GM12892 (cell line): ENCODE data around the gene CHGA.

Experiments
- DNase-seq: peaks from one replicate; pipeline ENCODE4 v3.0.0; 2011; ENCODE audit not compliant: insufficient read length
- FAIRE-seq: peaks from 2 replicates; lab custom pipeline; 2011; peaks lifted over from hg19 to GRCh38; lab: Jason Lieb, UNC
- POLR2A ChIP-seq: IDR thresholded peaks from 2 replicates; pipeline ENCODE4 v1.6.1; 2011; ENCODE audit warnings: low read depth, low read length, control low read depth
- POLR2AphosphoS5 ChIP-seq: IDR thresholded peaks from 2 replicates; pipeline ENCODE4 v1.6.1; 2011; ENCODE audit warnings: low read depth, low read length, control low read depth
- TAF1 ChIP-seq: IDR thresholded peaks from 2 replicates; pipeline ENCODE4 v1.6.1; 2011; ENCODE audit warnings: low read depth, mild to moderate bottlenecking, control low read depth, low read length, borderline replicate concordance

CHGA gene

GRCh38 chr14:92926931-92927330, 4.0 kb downstream of the CHGA start:
- no peak for TF ChIP-seq TAF1
- no peak for TF ChIP-seq POLR2A
- TF ChIP-seq POLR2AphosphoS5, result no peak
- DNase-seq (no peak), FAIRE-seq (no peak)

GRCh38 chr14:92927349-92928257, 4.7 kb downstream of the CHGA start:
- no peak for TF ChIP-seq POLR2AphosphoS5
- DNase-seq (no peak), FAIRE-seq (no peak)

GRCh38 chr14:92928258-92928629, 5.3 kb downstream of the CHGA start:
- no peak for DNase-seq
- no peak for TF ChIP-seq POLR2A
- no peak for TF ChIP-seq POLR2AphosphoS5
- no peak for TF ChIP-seq TAF1
- no peak for FAIRE-seq

DNA sequence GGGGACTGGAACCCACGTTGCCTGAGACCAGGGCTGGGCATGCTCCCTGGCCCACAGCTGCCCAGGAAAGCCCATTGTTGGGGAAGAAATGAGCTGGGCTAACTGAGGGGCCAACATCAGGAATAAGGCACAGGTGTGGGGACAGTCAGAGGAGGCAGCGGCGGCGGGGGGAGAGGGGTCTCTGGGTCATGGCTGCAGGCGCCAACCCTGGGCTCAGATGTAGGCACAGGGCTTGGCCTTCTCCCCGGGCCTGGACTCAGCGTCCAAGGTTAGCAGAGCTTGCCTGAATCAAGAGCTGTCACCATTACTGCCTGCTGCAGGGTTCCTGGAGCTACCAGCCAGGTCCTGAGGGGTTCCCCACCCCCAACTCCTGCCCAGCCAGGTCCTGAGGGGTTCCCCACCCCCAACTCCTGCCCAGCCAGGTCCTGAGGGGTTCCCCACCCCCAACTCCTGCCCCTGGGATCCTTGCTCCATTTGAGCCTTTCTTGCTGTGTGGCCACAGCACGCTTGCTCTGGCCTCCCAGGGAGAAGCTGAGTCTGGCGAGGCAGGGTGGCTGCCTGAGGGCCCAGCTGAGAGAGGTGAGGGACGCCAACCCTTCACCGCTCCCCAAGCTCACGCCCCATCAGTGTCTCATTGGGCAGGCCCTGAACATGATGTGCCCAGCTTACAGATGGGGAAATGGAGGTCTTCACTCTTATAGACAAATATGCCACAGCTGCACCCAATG, 6.2 kb downstream of the CHGA start:
- no peak for FAIRE-seq
- TF ChIP-seq POLR2AphosphoS5, result no peak
- no peak for TF ChIP-seq TAF1
- no peak for TF ChIP-seq POLR2A
- no peak for DNase-seq

- DNase-seq, result no peak
- TF ChIP-seq POLR2AphosphoS5 (no peak), TAF1 (no peak), POLR2A (no peak)
- FAIRE-seq, result no peak
Observed at GRCh38 chr14:92929689-92930608, 7.0 kb downstream of the CHGA start.

- TF ChIP-seq POLR2AphosphoS5 (no peak), TAF1 (no peak), POLR2A (no peak)
- FAIRE-seq (no peak), DNase-seq (no peak)
Observed at GRCh38 chr14:92930737-92931602, 8.0 kb downstream of the CHGA start.

DNA sequence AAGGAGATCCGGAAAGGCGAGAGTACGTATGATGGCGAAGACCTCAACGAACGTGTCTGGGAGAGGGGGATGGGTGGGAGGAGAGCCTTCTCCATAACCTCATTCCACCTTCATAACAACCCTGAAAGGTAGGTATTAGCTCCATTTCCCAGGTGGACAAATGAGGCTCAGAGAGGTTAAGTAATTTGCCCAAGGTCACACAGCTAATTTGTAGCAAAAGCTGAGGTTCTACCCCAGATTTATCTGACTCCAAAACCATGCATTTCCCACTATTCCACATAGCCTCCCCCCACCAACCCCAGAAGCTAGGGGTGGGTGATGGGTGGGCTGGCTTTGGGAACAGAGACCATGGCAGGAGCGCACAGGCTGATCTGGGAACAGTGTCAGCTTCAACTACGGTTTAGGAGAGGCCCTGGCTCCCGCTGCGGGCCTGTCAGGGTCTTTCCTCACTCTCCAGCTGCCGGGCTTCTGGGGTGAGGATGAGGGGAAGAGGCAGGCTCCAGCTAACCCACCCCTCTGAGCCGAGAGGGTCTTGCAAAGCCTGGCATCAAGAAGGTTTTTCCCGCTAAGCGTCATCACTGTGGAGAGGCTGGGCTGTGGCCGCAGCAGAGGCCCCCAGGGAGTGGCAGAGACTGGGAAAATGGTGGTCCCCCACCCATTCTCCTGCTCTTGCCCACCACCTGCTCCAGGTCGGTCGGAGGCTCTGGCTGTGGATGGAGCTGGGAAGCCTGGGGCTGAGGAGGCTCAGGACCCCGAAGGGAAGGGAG, 8.9 kb downstream of the CHGA start:
- FAIRE-seq, result no peak
- DNase-seq, result no peak
- TF ChIP-seq TAF1, result no peak
- TF ChIP-seq POLR2A, result no peak
- no peak for TF ChIP-seq POLR2AphosphoS5

GRCh38 chr14:92932448-92933395, 9.8 kb downstream of the CHGA start:
- no peak for TF ChIP-seq POLR2AphosphoS5
- TF ChIP-seq POLR2A, result no peak
- TF ChIP-seq TAF1, result no peak
- DNase-seq, result no peak
- FAIRE-seq, result no peak

- no peak for TF ChIP-seq POLR2AphosphoS5
- TF ChIP-seq TAF1, result no peak
- no peak for TF ChIP-seq POLR2A
- FAIRE-seq (no peak), DNase-seq (no peak)
Observed at GRCh38 chr14:92933481-92933880, 10.5 kb downstream of the CHGA start.
